Activated CD4-positive, CD25-positive, alpha-beta regulatory T cell treated with anti-CD3 and anti-CD28 coated beads, Interleukin-2, amount 50 U/mL, for 72 hours (primary cell): ENCODE data around the gene PBX3.

Experiments used
- DNase-seq: peaks from one replicate; pipeline ENCODE4 v3.0.0; 2021

Gene PBX3

GRCh38 chr9:125826850-125827249, 79.7 kb downstream of the PBX3 start:
- no peak for DNase-seq

DNA sequence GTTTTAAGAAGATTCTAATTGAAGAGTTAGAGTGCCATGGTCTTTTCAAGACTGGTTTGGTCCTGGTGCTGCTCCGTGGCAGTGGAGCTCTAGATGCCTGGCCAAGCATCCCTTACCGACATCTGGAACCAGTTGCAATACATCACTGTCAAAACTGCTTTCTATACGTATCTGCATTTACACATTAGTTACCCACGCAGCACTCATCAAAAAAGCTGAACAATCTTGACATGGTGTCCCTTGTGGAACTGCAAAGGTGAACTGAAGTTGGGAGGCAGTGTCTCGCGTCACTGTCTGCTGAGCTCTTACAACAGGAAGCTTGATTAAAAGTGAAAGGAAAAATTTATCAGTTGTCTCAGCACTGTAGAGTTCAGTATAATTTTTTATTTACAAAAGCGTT, 82.6 kb downstream of the PBX3 start:
- DNase-seq = peak; percentile 32

DNA sequence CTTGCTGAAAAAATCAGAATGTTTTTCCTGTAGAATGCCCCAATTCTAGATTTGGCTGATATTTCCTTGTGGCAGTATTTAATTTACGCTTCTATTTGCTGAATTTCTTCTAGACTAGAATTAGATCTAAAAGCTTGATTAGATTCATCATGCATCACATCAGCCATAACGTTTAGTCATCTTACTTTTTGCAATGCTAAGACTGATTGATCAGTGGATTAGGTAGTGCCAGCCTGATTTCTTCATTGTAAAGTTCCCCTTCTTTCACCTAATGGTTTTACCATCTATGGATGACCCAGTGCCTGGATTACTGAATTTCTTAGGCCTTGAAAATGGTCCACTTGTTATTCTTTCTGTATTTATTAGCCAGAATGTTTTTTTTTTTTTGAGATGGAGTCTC, 83.9 kb downstream of the PBX3 start:
- no peak for DNase-seq

DNA sequence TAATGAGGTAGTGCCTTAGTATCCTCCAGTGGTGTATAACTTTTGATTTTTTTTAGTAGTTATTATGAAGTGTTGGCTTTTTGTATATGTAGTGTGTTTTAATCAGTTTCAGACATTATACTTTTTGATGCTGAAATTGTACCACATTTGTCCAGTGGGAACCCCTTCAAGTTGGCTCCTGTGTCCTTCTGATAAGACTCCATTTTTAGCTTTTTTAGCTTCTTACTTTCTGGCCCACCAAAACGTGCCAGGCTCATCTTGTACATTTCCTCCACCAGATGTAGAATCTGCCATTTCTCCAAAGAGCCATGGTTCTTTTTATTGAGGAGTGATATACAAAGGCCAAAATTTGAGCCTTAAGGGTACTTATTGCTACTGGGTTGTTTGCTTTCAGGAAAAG, 84.4 kb downstream of the PBX3 start:
- DNase-seq = no peak

DNA sequence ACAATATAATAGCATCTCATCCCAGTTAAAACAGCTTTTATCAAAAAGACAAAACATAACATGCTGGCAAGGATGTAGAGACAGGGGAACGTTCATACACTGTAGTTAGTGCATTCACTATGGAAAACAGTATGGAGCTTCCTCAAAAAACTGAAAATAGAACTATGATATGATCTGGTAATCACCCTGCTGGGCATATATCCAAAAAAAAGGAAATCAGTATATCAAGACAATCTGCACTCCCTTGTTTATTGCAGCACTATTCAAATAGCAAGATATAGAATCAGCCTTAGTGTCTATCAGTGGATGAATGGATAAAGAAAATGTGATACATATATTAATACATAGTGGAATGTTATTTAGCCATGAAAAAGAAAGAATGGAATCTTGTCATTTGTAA, 88.5 kb downstream of the PBX3 start:
- DNase-seq = no peak

GRCh38 chr9:125839317-125839716, 92.1 kb downstream of the PBX3 start:
- no peak for DNase-seq

- no peak for DNase-seq
Measured at GRCh38 chr9:125841444-125841843, 94.3 kb downstream of the PBX3 start.

DNA sequence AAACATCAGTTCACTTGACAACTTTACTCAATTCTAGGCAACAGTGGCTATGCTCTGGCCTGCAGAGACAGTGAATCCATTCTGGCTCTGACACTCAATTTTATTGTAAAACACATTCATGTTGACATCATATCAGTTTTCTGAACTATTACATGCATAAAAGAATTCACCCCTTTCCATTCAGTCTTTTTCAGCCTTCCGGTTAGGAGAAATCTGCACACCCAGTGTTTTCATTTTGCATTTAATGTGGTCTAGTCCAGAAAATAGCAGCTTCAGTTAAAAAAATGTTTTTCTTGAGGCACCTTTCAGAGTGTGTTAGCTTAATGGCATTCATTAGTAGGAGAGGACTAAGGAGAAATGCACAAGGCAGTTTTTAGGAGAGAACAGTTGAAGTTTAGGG, 95.1 kb downstream of the PBX3 start:
- no peak for DNase-seq

- no peak for DNase-seq
Measured at GRCh38 chr9:125843646-125844045, 96.5 kb downstream of the PBX3 start.

DNA sequence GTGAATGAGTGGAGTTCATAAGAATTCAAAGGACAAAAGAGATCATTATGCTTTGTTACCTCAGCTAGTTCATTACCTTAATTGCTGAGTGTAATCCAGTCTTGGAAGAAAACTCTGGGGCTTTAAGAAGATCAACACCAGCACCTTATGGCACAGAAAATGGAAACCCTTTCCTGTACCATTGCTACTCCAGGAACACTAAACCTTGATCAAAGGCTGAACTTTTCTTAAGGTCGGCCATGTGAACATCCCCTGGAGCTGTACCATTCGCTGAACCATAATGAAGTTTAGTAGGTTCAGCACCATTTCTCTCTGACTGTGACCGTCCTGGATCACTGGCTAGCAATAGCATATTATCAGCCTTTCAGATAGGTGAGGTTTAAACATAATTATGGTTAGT, 97.4 kb downstream of the PBX3 start:
- no peak for DNase-seq

DNA sequence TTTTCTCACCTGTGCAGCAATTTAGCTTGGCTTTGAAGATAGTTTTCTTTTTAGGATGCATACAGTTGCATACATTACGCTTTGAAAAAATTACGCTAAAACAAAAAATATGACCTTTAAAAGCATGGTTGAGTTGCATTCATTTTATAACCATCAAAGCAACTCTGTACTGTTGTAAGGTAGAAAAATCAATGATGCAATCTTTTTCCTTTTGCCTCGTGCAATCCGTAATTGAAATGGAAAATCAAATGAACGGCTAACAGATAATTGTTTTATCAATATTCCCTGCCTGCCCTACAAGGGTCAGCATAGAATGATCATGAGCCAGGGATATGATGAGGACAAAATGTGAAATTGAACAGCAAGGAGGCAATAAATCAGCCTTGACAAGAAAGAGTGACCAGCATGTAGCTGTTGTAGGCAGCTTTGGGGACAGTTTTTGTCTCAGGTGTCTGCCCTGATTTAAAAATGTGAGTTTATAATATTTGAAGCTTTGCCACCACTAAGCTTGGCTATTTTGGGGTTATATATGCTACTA, 98.2 kb downstream of the PBX3 start:
- no peak for DNase-seq

DNA sequence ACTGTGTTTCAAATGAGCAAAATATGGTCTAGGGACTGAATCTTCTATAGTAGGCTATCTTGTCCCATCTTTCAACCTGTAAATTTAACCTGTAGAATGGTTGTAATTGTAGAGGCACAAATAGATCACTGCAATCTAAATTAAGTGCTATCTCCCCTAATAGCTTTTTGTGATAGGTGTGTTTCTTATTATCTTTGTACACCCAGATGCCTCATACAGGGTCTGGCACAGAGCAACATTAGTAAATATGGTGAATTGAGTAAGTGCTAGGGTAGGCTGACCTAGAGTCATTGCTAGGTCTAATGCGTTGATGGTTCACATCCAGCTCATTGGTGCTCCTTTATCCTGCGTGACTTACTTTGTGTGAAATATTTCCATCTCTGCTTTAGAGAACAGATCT, 100.6 kb downstream of the PBX3 start:
- no peak for DNase-seq

GRCh38 chr9:125850106-125850632, 103.0 kb downstream of the PBX3 start:
- DNase-seq = no peak

- DNase-seq = no peak
Measured at GRCh38 chr9:125850763-125851162, 103.6 kb downstream of the PBX3 start.

- DNase-seq = no peak
Measured at GRCh38 chr9:125851979-125852378, 104.8 kb downstream of the PBX3 start.

DNA sequence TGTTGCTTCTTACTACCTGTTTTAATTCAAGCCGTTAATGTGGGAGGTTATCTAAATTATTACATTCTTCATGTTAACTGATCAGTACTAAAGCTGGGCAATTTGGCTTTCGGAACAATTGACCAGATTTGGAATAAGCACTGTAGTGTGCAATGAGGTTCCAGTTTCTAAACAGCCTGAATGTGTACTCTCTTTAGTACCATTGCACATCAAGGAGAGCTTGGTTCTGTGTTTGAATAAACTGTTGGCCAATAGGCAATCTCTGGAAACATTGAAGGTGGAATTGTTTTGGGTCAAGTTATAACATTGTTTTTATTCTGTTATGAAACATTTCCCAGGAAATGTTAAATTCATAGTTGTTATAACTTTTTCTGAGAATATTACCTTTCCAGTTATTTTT, 105.2 kb downstream of the PBX3 start:
- DNase-seq = no peak

DNA sequence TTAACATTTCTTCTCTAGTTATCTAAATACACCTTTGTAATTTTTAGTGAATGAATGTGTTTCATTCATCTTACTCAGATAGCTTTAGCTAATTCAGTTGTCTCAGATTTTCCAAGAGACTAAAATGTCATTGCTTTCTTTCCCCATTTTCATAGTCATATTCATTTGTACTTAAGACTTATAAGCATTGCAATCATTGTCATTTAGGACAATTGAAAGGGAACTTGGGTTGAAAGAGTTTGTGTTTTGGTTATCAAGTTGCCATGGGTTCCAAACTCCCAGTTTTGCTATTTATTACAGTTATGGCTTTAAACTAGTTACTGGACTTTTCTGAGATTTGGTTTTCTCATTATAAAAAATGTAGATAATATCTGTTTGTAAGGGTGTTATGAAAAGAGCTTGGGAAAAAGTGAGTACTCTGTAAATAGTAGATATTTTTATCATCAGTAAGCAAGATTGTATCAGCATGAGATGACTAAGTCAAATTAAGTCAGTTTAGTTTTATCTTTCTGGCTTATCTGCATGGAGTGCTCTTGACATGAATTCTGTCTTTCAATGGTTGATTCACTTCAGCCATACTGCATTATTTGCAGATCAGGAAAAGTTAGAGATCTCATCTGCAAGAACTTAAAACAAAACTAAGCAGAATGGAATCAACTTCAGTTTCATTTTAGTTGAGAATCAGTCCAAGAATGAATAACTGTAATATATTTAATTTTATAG, 107.5 kb downstream of the PBX3 start:
- no peak for DNase-seq

GRCh38 chr9:125856331-125856730, 109.2 kb downstream of the PBX3 start:
- DNase-seq = no peak

DNA sequence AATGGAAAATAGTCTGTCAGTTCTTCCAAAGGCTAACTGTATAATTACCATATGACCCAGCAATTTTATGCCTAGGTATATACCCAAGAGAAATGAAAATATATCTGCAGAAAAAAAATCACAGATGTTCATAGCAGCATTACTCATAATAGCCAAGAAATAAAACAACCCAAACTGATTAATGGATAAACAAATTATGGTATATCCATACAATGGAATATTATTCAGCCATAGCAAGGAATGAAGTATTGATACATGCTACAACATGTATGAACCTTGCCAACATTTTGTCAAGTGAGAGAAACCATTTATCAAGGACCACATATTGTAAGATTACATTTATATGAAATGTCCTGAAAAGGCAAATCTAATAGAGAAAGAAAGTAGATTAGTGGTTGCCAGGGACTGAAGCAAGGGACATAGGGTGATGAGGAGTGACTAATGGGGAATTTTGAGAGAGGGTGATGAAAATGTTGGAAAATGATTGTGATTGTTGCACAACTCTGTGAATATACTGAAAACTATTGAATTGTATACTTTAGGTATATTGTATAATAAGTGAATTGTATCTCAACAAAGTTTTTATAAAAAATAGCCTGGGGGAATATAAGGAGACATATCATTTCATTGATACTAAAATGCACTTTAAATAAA, 114.4 kb downstream of the PBX3 start:
- no peak for DNase-seq

GRCh38 chr9:125863923-125864322, 116.8 kb downstream of the PBX3 start:
- no peak for DNase-seq

- DNase-seq = no peak
Measured at GRCh38 chr9:125867751-125868415, 120.7 kb downstream of the PBX3 start.

DNA sequence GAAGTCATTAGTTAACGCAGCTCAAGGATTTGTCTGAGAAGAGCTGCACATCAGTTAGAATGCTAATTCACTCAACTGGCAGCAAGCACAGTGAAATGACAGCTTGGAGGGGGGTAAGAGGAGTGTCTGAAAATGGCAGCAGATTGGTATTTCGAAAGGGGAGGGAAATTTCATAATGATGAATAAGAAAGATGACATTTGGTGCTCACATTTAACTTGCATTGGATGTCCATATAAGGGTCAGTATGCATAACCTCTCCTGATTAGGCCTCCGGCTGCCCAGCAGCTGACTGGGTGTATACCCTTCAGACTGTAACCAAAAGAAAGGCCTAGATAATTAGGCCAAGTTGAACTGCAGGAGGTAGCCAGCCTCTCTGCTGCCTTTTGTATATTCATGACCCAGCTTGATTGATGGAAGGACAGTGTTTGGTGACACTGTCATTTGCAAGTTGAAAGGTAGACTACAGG, 131.0 kb downstream of the PBX3 start:
- DNase-seq = no peak

DNA sequence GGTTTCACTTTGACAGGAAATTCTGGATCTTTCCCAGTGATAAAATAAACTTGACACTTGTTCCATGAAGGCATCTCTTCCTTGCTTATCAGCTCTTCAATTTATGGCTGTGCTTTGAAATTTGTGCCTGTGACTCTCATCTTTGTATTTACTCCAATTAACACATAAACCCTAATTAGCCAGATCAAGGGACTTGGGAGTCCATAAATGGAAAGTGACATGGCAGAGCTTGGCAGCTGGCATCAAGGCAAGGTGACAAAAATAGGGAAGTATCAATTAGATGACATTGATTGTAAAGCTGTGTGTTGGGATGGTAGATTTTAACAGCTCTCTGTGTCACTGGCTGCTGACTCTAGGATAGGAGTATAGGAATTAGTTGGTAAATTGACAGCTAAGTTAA, 133.9 kb downstream of the PBX3 start:
- no peak for DNase-seq
